Measurements from ENCODE around the gene ADAMTSL3. TPM values are rescaled to one million over a fixed set of nuclear protein-coding genes. Genes with fewer than 3 reads are reported as not detected.

ADAMTSL3 gene
- total RNA-seq, 4 donors from 2014 or later: 3.1 to 48.2 (median 24.6) TPM

- no peaks in the 10 kb centered on the region for H3K27me3 ChIP-seq
- H3K36me3 ChIP-seq: no peaks in the 10 kb centered on the region
- H3K4me1 ChIP-seq: no peaks in the 10 kb centered on the region
- H3K9me3 ChIP-seq: no peaks in the 10 kb centered on the region
- no peak overlapping the region for H3K27ac ChIP-seq
- intact Hi-C loops (cut with DNase I; ENCODE audit: low total_unique reads): no loop called here
- H3K4me3 ChIP-seq: no peak overlapping the region
- DNase-seq: no peak
- TF ChIP-seq CTCF (IDR thresholded peaks at IDR 0.05) (no peak), POLR2A (IDR thresholded peaks at IDR 0.05) (no peak)
Observed at GRCh38 chr15:83809345-83809744, 155.4 kb downstream of the ADAMTSL3 start.

GRCh38 chr15:83810110-83810509 is 156.2 kb downstream of the ADAMTSL3 start:
- Histone ChIP-seq H3K4me3 (no peak overlapping the region), H3K36me3 (no peaks in the 10 kb centered on the region), H3K27ac (no peak overlapping the region), H3K9me3 (no peaks in the 10 kb centered on the region), H3K27me3 (no peaks in the 10 kb centered on the region), H3K4me1 (no peaks in the 10 kb centered on the region)
- intact Hi-C loops (cut with DNase I; ENCODE audit: low total_unique reads): no loop called here
- no peak for DNase-seq
- TF ChIP-seq CTCF (IDR thresholded peaks at IDR 0.05) (no peak), POLR2A (IDR thresholded peaks at IDR 0.05) (no peak)

DNA sequence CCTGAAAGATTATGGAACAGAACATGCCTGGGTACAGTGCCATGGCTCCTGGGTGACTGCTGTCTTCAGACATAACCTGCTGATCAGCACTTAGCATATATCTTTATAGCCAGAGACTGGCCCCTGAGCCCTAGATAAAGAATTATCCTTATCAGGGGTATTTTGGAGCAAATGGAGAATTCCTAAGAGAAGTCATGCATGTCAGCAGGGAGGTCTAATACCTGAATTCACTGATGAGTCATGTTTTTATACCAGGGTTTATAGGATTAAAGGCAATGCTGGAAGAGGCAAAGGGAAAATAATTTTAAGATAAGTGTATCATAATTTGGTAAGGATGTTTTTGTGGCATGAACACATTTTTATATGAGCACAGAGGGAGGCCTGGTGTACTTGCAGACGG is 159.8 kb downstream of the ADAMTSL3 start:
- H3K27me3 ChIP-seq: no peaks in the 10 kb centered on the region
- no peak overlapping the region for H3K4me3 ChIP-seq
- no peaks in the 10 kb centered on the region for H3K4me1 ChIP-seq
- intact Hi-C loops (cut with DNase I; ENCODE audit: low total_unique reads): no loop called here
- H3K9me3 ChIP-seq: no peaks in the 10 kb centered on the region
- DNase-seq: no peak
- no peak overlapping the region for H3K27ac ChIP-seq
- TF ChIP-seq CTCF (IDR thresholded peaks at IDR 0.05) (no peak), POLR2A (IDR thresholded peaks at IDR 0.05) (no peak)
- no peaks in the 10 kb centered on the region for H3K36me3 ChIP-seq

DNA sequence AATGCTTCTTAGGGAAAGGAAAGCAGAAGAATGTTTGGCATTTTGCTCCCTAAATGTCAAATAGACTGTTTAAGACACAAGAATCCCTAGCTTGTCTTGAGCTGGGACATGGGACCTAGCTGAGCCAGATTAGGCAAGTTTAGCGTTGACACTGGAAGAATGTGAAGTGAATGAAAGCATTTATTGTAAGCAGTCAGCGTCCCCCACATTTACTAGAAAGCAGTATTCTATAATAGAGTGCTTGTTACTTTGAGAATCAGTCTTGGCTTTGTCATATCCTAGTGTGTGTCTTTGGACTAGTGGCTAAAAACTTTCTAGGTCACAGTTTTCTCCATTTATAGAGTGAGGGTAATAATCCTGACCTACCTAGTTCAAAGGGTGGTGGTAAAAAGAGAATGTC is 161.6 kb downstream of the ADAMTSL3 start:
- TF ChIP-seq CTCF (IDR thresholded peaks at IDR 0.05): no peak
- TF ChIP-seq POLR2A (IDR thresholded peaks at IDR 0.05): no peak
- Histone ChIP-seq H3K4me1 (no peaks in the 10 kb centered on the region), H3K4me3 (no peak overlapping the region), H3K27ac (no peak overlapping the region), H3K9me3 (no peaks in the 10 kb centered on the region), H3K36me3 (no peaks in the 10 kb centered on the region), H3K27me3 (no peaks in the 10 kb centered on the region)
- no peak for DNase-seq
- intact Hi-C loops (cut with DNase I; ENCODE audit: low total_unique reads): no loop called here

DNA sequence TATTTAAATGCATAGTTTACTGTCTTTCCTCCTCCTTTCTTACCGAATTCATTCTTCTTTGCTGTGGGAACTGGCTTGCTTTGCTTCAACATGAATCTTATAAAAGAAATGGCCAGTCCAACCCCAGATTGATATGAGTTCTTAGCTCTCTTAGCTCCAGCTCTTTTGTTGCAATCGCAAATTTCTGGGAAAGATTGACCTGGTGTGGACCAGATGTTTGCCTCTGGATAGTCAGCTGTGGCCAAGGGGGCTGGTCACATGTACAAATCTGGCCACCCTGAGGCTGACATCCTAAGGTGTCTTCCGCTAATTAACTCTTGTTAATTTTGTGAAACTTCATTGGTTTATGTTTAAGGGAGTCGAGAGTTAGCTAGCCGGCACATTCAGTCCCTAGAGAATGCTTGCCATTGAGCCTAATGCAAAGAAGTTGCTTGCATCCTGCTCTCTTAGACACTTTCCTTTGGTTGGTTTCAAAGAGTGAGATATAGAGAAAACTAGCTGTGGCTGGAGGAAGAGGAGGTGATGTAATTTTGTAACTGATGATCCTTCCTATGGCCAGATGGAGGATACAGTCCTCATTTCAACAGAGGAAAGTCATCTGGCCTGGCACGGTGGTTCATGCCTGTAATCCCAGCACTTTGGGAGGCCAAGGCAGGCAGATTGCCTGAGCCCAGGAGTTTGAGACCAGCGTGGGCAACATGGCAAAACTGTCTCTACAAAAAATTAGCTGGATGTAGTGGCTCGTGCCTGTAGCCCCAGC is 162.4 kb downstream of the ADAMTSL3 start:
- no peaks in the 10 kb centered on the region for H3K27me3 ChIP-seq
- no peak overlapping the region for H3K4me3 ChIP-seq
- DNase-seq: no peak
- H3K36me3 ChIP-seq: no peaks in the 10 kb centered on the region
- TF ChIP-seq CTCF (IDR thresholded peaks at IDR 0.05) (no peak), POLR2A (IDR thresholded peaks at IDR 0.05) (no peak)
- no peaks in the 10 kb centered on the region for H3K4me1 ChIP-seq
- H3K9me3 ChIP-seq: no peaks in the 10 kb centered on the region
- H3K27ac ChIP-seq: no peak overlapping the region
- intact Hi-C loops (cut with DNase I; ENCODE audit: low total_unique reads): no loop called here
